HG03520 (cell line): ENCODE measurements around the gene IL1B.

Experiments
- ATAC-seq: cut with Tn5 transposase; IDR thresholded peaks from one replicate; pipeline ENCODE4 v1.9.1; 2021; ENCODE audit warnings: mild to moderate bottlenecking, moderate library complexity; ENCODE audit not compliant: unreplicated experiment

Gene IL1B

GRCh38 chr2:112811276-112811831 lies 25.2 kb downstream of the IL1B start:
- no peak for ATAC-seq

DNA sequence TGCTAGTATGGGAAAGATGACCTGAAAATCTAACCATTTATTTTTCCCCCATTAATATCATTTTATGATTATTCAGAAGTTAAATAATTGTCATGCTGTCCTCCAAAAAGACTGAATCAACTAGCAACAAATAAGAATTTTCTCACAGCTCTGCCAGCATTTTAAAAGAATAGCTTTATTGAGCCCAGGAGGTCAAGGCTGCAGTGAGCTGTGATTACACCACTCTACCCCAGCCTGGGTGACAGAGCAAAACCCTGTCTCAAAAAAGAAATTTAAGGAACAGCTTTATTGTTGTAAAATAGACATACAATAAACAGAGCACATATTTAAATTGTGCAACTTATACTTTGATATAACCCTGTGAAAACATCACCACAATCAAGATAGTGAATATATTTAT lies 27.5 kb downstream of the IL1B start:
- ATAC-seq, result no peak

DNA sequence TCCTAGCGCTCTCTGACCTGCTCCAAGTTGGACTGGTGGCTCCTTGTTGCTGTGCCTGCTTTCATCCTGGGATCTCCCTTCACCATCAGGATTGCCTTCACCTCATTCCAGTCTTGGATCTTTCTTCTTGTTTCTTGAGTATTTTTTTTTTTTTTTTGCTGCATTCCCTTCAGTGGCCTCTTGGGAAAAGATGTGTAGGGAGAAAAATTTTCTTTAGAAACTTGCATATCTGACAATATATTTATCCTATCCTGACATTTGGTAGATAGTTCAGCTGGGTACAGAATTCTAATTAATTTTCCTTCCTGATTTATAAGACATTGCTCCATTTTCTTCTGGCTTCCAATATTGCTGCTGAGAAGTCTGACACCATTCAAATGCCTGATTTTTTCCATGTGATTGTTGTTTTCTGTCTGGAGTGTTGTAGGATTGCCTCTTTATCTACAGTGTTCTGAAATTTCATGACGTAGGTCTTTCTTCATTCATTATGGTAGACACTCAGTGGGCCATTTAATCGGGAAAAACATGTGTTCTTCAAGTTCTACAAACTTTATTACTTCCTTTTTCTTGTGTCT lies 29.3 kb downstream of the IL1B start:
- no peak for ATAC-seq

DNA sequence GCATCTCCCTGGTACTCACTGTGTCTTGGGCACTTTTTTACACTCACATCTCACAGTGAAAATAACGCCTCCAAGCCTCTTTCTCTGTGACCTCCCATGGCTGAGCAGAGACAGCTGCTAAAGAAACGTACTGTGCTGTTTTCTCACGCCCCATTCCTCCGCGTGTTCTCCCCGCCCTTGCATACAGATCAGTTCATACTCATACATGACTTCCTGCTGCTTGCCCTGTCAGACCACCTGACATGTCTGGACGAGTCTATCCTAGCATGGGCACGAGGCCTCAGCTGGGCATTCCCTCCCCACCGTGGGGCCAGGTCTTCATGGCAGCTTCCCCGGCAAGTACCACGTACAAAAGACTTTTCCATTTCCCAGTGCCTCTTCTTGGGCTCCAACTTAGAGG lies 31.0 kb downstream of the IL1B start:
- peak; percentile 72 for ATAC-seq

DNA sequence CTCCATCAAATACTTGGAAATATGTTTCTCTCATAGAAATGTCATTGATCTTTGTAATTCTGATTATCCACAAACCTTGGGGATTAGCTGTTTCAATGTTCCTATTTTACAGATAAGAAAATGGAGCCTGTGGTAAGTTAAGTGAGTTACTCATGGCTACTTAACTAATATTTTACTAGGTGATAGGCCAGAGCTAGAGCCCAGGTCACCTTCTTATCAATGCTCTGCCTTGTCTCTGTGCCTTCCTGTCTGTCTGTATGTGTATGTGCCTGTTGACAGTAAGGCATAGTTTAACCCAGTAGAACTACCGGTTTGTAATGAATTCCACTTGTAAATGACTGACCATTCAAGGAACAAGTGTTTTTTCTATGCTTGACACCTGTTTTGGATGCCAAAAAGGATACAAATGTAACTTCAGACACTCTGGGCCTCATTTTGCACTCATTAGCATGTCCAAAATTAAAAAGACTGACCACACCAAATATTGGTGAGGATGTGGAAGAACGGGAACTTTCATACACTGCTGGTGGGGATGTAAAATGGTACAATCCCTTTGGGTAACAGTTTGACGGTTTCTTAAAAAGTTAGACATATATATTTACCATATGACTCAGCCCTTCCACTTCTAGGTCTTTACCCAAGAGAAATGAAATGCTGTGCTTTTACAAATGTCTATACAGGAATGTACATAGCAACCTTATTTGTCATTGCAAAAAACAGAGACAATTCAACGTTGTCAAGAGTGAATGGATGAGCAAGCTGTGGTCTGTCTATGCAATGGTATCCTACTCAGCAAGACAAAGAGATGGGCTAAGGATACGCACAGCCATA lies 32.7 kb downstream of the IL1B start:
- no peak for ATAC-seq

DNA sequence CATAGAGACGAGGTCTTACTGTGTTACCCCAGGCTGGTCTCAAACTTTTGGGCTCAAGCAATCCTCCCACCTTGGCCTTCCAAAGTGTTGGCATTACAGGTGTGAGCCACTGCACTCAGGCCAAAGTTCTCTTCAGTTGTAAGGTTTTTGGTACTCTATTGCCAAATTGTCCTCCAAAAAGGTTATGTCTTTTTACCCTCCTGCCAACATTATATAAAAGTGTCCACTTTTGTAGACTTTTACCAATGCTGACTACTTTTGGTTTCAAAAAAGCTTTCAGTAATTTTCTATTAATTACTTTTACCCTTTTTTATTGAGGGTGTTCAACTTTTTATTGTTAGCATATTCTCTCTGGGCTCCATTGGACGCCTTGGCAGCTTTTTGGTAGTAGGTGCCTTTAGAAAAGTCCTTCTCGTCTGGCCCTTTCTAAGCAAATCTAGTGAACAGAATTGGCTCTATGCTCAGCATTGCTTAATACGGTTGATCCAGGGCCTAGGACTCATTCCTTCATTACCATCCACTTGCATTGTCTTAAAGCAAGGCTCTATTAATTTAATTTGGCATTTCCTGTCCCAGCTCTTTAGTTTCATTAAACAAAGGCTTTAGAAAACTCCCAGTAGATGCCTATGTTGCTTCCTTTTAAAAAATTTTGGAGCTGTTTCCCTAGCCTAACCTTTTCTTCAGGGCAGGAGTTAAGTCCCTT lies 35.5 kb downstream of the IL1B start:
- no peak for ATAC-seq

GRCh38 chr2:112798979-112799975 lies 37.3 kb downstream of the IL1B start:
- no peak for ATAC-seq

DNA sequence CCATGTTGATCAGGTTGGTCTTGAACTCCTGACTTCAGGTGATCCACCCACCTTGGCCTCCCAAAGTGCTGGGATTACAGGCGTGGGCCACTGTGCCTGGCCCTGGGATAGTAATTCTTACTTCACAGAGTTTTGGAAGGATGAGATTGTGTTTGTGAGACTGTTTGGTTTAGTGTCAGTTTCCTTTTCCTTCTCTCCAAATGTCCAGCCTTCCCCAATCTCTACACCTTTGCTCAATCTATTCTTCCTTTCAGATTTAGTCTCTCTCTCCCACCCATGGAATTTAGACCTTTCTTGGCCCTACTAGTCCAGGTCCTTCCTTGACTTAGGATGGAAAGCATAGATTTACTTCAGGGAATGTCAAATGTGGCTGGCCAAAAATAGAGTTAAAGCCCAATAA lies 40.1 kb downstream of the IL1B start:
- no peak for ATAC-seq

- ATAC-seq, result no peak
These were observed 40.8 kb downstream of the IL1B start for GRCh38 chr2:112795774-112796173.

GRCh38 chr2:112794841-112795240 lies 41.7 kb downstream of the IL1B start:
- ATAC-seq, result no peak

- peak; percentile 81 for ATAC-seq
These were observed 42.3 kb downstream of the IL1B start for GRCh38 chr2:112794131-112794733.

DNA sequence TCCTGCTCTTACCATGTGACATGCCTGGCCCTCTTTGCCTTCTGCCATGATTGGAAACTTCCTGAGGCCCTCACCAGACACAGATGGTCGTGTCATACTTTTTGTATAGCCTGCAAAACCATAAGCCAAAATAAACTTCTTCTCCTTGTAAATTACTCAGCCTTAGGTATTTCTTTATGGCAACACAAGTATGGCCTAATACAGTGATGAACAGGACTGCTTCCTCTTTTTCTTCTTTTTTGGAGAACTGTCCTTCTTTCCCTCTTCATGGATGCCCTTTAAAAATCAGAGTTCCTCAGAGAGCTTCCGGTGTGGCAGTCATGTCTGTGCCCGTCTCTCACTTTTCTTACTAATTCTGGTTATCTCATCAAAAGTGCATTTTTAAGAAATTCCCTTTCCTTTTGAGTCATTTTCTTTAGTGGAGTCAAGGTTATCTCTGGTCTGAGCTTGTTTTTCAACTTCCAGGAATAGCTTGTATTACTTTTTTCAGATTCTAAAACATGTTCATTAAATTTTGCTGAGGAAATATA lies 43.1 kb downstream of the IL1B start:
- ATAC-seq, result no peak

DNA sequence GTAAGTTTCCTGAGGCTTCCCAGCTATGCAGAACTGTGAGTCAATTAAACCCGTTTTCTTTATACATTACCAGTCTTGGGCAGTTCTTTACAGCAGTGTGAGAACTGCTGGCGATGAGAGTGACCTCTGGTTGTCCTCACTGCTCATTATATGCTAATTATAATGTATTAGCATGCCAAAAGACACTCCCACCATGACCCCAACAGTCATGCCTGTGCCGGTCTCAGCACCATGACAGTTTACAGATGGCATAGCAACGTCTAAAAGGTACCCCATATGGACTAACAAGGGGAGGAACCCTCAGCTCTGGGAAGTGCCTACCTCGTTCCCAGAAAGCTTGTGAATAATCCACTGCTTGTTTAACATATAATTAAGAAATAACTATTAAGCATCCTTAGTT lies 44.2 kb downstream of the IL1B start:
- ATAC-seq, result no peak

DNA sequence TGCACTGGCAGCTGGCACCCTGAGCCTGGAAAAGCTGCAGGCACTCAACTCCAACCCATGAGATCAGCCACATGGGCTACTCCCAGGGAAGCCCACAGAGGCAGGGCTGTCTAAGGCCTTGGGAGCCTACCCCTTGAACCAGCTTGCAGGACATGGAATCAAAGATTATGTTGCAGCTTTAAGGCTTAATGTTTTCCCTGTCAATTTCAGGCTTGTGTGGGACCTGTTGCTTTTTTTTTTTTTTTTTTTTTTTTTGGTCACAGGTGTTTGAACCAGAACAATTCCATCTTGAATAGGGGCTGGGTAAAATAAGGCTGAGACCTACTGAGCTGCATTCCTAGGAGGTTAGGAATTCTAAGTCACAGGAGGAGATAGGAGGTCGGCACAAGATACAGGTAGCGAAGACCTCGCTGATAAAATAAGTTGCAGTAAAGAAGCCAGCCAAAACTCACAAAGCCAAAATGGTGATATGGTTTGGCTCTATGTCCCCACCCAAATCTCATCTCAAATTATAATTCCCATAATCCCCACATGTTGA lies 44.8 kb downstream of the IL1B start:
- no peak for ATAC-seq

DNA sequence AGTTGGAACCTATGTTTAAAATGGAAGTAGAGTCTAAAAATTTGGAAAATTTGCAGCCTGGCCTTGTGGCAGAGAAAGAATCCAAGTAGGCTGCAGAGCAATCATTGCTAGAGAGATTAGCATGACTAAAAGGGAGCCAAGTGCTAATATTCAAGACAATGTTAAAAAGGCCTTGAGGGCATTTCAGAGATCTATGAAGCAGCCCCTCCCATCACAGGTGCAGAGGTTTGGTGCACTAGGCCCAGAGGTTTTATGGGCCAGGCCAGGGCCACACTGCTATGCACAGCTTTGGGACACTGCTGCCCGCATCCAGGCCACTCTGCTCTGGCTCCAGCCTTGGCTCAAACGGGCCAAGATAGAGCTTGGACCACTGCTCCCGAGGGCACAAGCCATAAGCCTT lies 45.6 kb downstream of the IL1B start:
- ATAC-seq, result no peak

DNA sequence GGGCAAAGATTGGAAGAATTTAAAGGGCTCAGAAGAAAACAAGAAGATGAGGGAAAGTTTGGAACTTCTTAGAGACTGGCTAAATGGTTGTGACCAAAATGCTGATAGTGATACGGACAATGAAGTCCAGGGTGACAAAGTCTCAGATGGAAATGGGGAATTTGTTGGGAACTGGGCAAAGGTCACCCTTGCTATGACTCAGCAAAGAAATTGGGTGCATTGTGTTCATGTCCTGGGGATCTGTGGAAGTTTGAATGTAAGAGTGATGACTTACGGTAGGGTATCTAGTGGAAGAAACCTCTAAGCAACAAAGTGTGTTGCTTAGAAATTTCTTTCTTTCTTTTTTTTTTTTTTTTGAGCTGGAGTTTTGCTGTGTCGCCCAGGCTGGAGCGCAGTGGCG lies 46.3 kb downstream of the IL1B start:
- ATAC-seq, result no peak

DNA sequence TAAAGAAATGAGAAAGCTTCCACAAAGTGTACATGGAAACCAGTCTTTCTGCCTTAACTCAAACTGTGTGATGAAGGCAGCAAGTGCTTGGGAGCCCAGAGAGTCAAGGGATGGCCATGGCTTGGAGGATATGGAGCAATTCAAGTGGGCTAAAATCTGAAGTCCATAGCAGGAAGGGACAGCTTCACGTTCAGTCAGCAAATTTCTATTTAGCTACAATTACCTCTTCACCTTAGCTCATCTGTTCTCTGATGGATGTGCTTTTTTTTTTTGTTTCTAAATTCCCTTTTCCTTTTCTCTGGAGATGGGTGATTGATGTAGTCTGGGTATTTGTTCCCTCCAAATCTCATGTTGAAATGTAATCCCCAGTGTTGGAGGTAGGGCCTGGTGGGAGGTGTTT lies 47.4 kb downstream of the IL1B start:
- ATAC-seq, result no peak

DNA sequence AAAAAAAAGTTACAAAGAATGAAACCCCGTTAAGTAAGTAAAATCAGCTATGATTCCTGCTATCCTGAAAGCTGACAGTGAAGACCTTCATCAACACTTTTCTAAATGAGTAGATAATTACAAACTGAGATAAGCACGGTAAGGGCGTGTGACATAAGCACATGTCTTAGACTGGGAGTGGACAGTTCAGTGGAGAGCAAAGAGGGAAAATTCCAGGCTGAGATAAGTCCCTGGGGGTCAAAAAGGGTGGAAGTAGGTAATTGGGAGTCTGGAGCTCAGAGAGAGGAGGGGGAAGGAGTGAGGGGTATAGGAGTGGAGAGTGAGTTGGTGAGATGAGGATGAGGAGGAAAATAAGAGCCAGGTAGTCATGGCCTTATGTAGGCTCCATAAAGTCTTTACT lies 47.9 kb downstream of the IL1B start:
- no peak for ATAC-seq

- ATAC-seq, result no peak
These were observed 48.7 kb downstream of the IL1B start for GRCh38 chr2:112787729-112788393.
